H1 (cell line): Measurements from ENCODE around the gene UBXN11. TPM values are rescaled to one million over a fixed set of nuclear protein-coding genes. Genes with fewer than 3 reads are reported as not detected.

Source experiments
- ASH2L ChIP-seq: fragments of 200-600, 300-600 bp; sonication (generic); IDR thresholded peaks from one replicate; pipeline ENCODE4 v1.7.1; 2017; ENCODE audit warnings: low read length
- CBX5 ChIP-seq: fragments of 300-800, 300-1000 bp; sonication (generic); IDR thresholded peaks from 2 replicates; pipeline ENCODE4 v1.7.1; 2016; ENCODE audit warnings: antibody characterized with exemption, low read length, low read depth
- KDM5A ChIP-seq: fragments of 200-600 bp; IDR thresholded peaks from 2 replicates; pipeline ENCODE4 v1.7.1; 2012; ENCODE audit warnings: mild to moderate bottlenecking, low read length, inconsistent platforms, mixed read lengths
- RFX5 ChIP-seq: IDR thresholded peaks from 2 replicates; pipeline ENCODE4 v1.6.1; 2011; ENCODE audit warnings: low read depth, low read length, improper control_type of control experiment, borderline replicate concordance
- SIN3A ChIP-seq, 2 experiments: IDR thresholded peaks in 1 of 2; conservative IDR thresholded peaks in 1 of 2; 2 replicates each; pipeline ENCODE4 v1.6.1; 2011 to 2012; ENCODE audit warnings: low read length in 2 of 2, improper control_type of control experiment in 1 of 2, low read depth in 1 of 2, mild to moderate bottlenecking in 1 of 2
- polyA plus RNA-seq, 7 experiments: library from polyadenylated mRNA; depleted of rRNA in 3 of 7; stranded (reverse) in 5 of 7; unstranded in 2 of 7; fragments of >200 nt in 5 of 7; fragments of 200-250 nt in 2 of 7; gene quantifications; 1 replicate in 5 of 7; 2 replicates in 1 of 7; 4 replicates in 1 of 7; pipeline versions ENCODE4 v1.2.1 to v1.2.3, GENCODE V29; 2011 to 2013; ENCODE audit warnings: missing spikeins in 2 of 7, mixed read lengths in 2 of 7
- total RNA-seq: library from RNA; stranded (reverse); fragmentation: NEBNext Ultra II Directional; extraction: Animal tissue kit (Norgen Biotek cat#: 25700); gene quantifications from 2 replicates; pipeline ENCODE4 v1.2.1, GENCODE V29; 2021
- TF ChIP-seq, protein P1 (sequence below): fragments of 300-600 bp; sonication (generic); IDR thresholded peaks from 2 replicates; pipeline ENCODE4 v1.7.1; 2012; ENCODE audit warnings: low read length, moderate library complexity, mild to moderate bottlenecking, inconsistent platforms; ENCODE audit not compliant: insufficient replicate concordance
- TF ChIP-seq, protein P2 (sequence below), 3 experiments: IDR thresholded peaks; 1 replicate in 2 of 3; 2 replicates in 1 of 3; pipeline versions ENCODE4 v1.5.1 to v1.6.1; 2011; ENCODE audit warnings: low read length in 3 of 3, mild to moderate bottlenecking in 3 of 3, inconsistent platforms in 2 of 3, low read depth in 1 of 3, moderate library complexity in 1 of 3; ENCODE audit not compliant: insufficient read depth in 1 of 3; ENCODE audit errors: control extremely low read depth in 1 of 3

The UBXN11 gene
- total and polyA plus RNA-seq, 2 of the 8 experiments (the other 6 are each of a cell fraction or from before 2014, with no cell fraction given): 6.3 to 10.4 TPM

DNA sequence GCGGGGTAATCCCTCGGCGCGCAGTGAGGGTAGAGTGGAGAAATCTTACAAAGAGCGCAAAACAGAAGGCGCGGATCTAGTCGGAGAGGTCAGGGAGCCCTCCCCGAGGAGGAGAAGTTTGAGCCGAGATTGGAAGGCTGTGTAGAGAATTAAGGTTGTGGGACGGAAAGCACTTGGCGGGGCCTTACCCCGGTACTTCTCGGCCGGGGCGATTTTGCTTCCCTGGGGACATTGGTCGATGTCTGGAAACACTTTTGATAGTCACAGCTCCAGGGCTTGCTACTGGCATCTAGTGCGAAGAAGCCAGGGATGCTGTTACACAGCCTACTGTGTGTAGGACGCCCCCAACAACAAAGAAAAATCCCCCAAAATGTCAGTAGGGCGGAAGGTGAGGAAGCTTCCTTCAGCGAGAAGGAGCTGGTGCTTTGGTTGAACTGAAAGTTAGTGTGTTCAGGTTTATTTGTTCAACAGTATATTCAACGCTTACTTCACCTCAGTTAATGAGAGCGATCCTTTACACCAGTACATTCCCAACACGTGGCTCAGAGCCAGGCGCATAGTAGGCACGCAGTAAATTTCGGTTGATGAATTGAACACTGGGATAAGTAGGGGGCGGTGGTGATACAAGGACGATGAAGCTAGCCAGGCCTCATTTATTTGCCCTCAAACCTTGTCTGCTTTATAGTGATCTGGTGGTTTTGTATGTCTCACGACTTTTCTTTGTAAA, 71.6 kb downstream of the UBXN11 start (continued):
- TF ChIP-seq, protein P1, sequence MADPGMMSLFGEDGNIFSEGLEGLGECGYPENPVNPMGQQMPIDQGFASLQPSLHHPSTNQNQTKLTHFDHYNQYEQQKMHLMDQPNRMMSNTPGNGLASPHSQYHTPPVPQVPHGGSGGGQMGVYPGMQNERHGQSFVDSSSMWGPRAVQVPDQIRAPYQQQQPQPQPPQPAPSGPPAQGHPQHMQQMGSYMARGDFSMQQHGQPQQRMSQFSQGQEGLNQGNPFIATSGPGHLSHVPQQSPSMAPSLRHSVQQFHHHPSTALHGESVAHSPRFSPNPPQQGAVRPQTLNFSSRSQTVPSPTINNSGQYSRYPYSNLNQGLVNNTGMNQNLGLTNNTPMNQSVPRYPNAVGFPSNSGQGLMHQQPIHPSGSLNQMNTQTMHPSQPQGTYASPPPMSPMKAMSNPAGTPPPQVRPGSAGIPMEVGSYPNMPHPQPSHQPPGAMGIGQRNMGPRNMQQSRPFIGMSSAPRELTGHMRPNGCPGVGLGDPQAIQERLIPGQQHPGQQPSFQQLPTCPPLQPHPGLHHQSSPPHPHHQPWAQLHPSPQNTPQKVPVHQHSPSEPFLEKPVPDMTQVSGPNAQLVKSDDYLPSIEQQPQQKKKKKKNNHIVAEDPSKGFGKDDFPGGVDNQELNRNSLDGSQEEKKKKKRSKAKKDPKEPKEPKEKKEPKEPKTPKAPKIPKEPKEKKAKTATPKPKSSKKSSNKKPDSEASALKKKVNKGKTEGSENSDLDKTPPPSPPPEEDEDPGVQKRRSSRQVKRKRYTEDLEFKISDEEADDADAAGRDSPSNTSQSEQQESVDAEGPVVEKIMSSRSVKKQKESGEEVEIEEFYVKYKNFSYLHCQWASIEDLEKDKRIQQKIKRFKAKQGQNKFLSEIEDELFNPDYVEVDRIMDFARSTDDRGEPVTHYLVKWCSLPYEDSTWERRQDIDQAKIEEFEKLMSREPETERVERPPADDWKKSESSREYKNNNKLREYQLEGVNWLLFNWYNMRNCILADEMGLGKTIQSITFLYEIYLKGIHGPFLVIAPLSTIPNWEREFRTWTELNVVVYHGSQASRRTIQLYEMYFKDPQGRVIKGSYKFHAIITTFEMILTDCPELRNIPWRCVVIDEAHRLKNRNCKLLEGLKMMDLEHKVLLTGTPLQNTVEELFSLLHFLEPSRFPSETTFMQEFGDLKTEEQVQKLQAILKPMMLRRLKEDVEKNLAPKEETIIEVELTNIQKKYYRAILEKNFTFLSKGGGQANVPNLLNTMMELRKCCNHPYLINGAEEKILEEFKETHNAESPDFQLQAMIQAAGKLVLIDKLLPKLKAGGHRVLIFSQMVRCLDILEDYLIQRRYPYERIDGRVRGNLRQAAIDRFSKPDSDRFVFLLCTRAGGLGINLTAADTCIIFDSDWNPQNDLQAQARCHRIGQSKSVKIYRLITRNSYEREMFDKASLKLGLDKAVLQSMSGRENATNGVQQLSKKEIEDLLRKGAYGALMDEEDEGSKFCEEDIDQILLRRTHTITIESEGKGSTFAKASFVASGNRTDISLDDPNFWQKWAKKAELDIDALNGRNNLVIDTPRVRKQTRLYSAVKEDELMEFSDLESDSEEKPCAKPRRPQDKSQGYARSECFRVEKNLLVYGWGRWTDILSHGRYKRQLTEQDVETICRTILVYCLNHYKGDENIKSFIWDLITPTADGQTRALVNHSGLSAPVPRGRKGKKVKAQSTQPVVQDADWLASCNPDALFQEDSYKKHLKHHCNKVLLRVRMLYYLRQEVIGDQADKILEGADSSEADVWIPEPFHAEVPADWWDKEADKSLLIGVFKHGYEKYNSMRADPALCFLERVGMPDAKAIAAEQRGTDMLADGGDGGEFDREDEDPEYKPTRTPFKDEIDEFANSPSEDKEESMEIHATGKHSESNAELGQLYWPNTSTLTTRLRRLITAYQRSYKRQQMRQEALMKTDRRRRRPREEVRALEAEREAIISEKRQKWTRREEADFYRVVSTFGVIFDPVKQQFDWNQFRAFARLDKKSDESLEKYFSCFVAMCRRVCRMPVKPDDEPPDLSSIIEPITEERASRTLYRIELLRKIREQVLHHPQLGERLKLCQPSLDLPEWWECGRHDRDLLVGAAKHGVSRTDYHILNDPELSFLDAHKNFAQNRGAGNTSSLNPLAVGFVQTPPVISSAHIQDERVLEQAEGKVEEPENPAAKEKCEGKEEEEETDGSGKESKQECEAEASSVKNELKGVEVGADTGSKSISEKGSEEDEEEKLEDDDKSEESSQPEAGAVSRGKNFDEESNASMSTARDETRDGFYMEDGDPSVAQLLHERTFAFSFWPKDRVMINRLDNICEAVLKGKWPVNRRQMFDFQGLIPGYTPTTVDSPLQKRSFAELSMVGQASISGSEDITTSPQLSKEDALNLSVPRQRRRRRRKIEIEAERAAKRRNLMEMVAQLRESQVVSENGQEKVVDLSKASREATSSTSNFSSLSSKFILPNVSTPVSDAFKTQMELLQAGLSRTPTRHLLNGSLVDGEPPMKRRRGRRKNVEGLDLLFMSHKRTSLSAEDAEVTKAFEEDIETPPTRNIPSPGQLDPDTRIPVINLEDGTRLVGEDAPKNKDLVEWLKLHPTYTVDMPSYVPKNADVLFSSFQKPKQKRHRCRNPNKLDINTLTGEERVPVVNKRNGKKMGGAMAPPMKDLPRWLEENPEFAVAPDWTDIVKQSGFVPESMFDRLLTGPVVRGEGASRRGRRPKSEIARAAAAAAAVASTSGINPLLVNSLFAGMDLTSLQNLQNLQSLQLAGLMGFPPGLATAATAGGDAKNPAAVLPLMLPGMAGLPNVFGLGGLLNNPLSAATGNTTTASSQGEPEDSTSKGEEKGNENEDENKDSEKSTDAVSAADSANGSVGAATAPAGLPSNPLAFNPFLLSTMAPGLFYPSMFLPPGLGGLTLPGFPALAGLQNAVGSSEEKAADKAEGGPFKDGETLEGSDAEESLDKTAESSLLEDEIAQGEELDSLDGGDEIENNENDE: no peak
- TF ChIP-seq SIN3A (conservative IDR thresholded peaks at IDR 0.05 in 1 of 2, IDR thresholded peaks at IDR 0.05 in 1 of 2; ENCODE audit: low read depth in 1 of 2, low read length in 2 of 2) (0 out of 4 replicates have a peak, but pooled peaks of 1 of the 2 experiments have one; percentile 63), CBX5 (no peak), KDM5A (no peak), RFX5 (no peak), ASH2L (peak; percentile 26)
- TF ChIP-seq, protein P2, sequence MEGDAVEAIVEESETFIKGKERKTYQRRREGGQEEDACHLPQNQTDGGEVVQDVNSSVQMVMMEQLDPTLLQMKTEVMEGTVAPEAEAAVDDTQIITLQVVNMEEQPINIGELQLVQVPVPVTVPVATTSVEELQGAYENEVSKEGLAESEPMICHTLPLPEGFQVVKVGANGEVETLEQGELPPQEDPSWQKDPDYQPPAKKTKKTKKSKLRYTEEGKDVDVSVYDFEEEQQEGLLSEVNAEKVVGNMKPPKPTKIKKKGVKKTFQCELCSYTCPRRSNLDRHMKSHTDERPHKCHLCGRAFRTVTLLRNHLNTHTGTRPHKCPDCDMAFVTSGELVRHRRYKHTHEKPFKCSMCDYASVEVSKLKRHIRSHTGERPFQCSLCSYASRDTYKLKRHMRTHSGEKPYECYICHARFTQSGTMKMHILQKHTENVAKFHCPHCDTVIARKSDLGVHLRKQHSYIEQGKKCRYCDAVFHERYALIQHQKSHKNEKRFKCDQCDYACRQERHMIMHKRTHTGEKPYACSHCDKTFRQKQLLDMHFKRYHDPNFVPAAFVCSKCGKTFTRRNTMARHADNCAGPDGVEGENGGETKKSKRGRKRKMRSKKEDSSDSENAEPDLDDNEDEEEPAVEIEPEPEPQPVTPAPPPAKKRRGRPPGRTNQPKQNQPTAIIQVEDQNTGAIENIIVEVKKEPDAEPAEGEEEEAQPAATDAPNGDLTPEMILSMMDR (IDR thresholded peaks at IDR 0.05; ENCODE audit: control extremely low read depth in 1 of 3, insufficient read depth in 1 of 3, low read depth in 1 of 3, low read length in 3 of 3): peak in 1 of 3 experiments; percentile 24; a peak in 1 of 4 replicates
